HepG2 (cell line): Measurements from ENCODE around the gene ZNF773. TPM values are rescaled to one million over a fixed set of nuclear protein-coding genes. Genes with fewer than 3 reads are reported as not detected.
A peak's percentile ranks its signal among the peaks of the same experiment; 100 is the strongest.

Experiments
- ARHGAP35 ChIP-seq: sonication (generic); formaldehyde crosslinking; IDR thresholded peaks from 2 replicates; pipeline ENCODE4 v1.9.0; 2022; ENCODE audit warnings: mild to moderate bottlenecking, inconsistent platforms, moderate library complexity, missing genetic modification reagents, borderline replicate concordance
- ARNT ChIP-seq: fragments of 450-650 bp; IDR thresholded peaks from 2 replicates; pipeline ENCODE4 v1.6.1; 2017
- HOXA7 ChIP-seq: sonication (generic); formaldehyde crosslinking; IDR thresholded peaks from 2 replicates; pipeline ENCODE4 v1.8.1; 2022; ENCODE audit warnings: mild to moderate bottlenecking, missing genetic modification reagents, moderate library complexity
- MAFK ChIP-seq, 2 experiments: IDR thresholded peaks in 1 of 2; conservative IDR thresholded peaks in 1 of 2; 2 replicates each; pipeline ENCODE4 v1.6.1; 2011; ENCODE audit warnings: improper control_type of control experiment in 2 of 2, low read length in 2 of 2
- POGZ ChIP-seq: sonication (generic); formaldehyde crosslinking; IDR thresholded peaks from 2 replicates; pipeline ENCODE4 v1.4.0; 2020; ENCODE audit warnings: mild to moderate bottlenecking, missing genetic modification reagents
- TGIF2 ChIP-seq: IDR thresholded peaks from 2 replicates; pipeline ENCODE4 v1.6.1; 2016; ENCODE audit warnings: control low read depth, missing compliant biosample characterization
- ZFY ChIP-seq: sonication (generic); formaldehyde crosslinking; IDR thresholded peaks from 2 replicates; pipeline ENCODE4 v1.4.0; 2020; ENCODE audit warnings: missing genetic modification reagents
- ZNF230 ChIP-seq: sonication (generic); formaldehyde crosslinking; IDR thresholded peaks from 2 replicates; pipeline ENCODE4 v1.4.0; 2020; ENCODE audit warnings: mild to moderate bottlenecking, missing genetic modification reagents
- ZNF260 ChIP-seq: sonication (generic); formaldehyde crosslinking; IDR thresholded peaks from 2 replicates; pipeline ENCODE4 v1.4.0; 2020; ENCODE audit warnings: missing genetic modification reagents, low read depth, mild to moderate bottlenecking, borderline replicate concordance
- ZNF329 ChIP-seq: sonication (generic); formaldehyde crosslinking; IDR thresholded peaks from 2 replicates; pipeline ENCODE4 v1.9.0; 2021; ENCODE audit warnings: low read depth, mild to moderate bottlenecking, missing genetic modification reagents
- ZNF432 ChIP-seq: sonication (generic); formaldehyde crosslinking; IDR thresholded peaks from 2 replicates; pipeline ENCODE4 v1.5.0; 2020; ENCODE audit warnings: missing genetic modification reagents, mild to moderate bottlenecking, borderline replicate concordance
- ZNF563 ChIP-seq: sonication (generic); formaldehyde crosslinking; IDR thresholded peaks from 2 replicates; pipeline ENCODE4 v1.8.0; 2022; ENCODE audit warnings: mild to moderate bottlenecking, moderate library complexity, missing genetic modification reagents
- ZNF713 ChIP-seq: sonication (generic); formaldehyde crosslinking; IDR thresholded peaks from 2 replicates; pipeline ENCODE4 v1.4.0; 2020; ENCODE audit warnings: mild to moderate bottlenecking, missing genetic modification reagents
- ZNF749 ChIP-seq: sonication (generic); formaldehyde crosslinking; IDR thresholded peaks from 2 replicates; pipeline ENCODE4 v1.8.0; 2022; ENCODE audit warnings: mild to moderate bottlenecking, missing genetic modification reagents, moderate library complexity, borderline replicate concordance
- ZNF768 ChIP-seq: sonication (generic); formaldehyde crosslinking; IDR thresholded peaks from 2 replicates; pipeline ENCODE4 v1.4.0; 2020; ENCODE audit warnings: missing genetic modification reagents
- polyA plus RNA-seq, 8 experiments: library from polyadenylated mRNA; depleted of rRNA in 3 of 8; stranded (reverse) in 7 of 8; unstranded in 1 of 8; fragments of >200 nt; fragmentation: Illumina TruSeq in 4 of 8; extraction: Trizol in 4 of 8; gene quantifications; 2 replicates each; pipeline versions ENCODE4 v1.2.1 to v1.2.3, GENCODE V29; 2011 to 2016; ENCODE audit warnings: low read depth in 4 of 8, missing spikeins in 1 of 8, mixed read lengths in 1 of 8; ENCODE audit not compliant: insufficient read depth in 1 of 8
- total RNA-seq, 5 experiments: library from RNA; depleted of rRNA; stranded (reverse); fragments of >200 nt; fragmentation: Illumina TruSeq; extraction: Trizol; gene quantifications; 2 replicates each; pipeline ENCODE4 v1.2.3, GENCODE V29; 2016; ENCODE audit warnings: low read depth in 1 of 5
- TF ChIP-seq, protein P1 (sequence below): sonication (generic); formaldehyde crosslinking; IDR thresholded peaks from 2 replicates; pipeline ENCODE4 v1.5.1; 2020; ENCODE audit warnings: missing genetic modification reagents, mild to moderate bottlenecking, borderline replicate concordance
- TF ChIP-seq, protein P2 (sequence below): sonication (generic); formaldehyde crosslinking; IDR thresholded peaks from 2 replicates; pipeline ENCODE4 v1.5.1; 2020; ENCODE audit warnings: mild to moderate bottlenecking, moderate library complexity, missing genetic modification reagents
- TF ChIP-seq, protein P3 (sequence below): sonication (generic); formaldehyde crosslinking; IDR thresholded peaks from 2 replicates; pipeline ENCODE4 v1.5.0; 2020; ENCODE audit warnings: missing genetic modification reagents, mild to moderate bottlenecking, borderline replicate concordance
- TF ChIP-seq, protein P4 (sequence below): sonication (generic); formaldehyde crosslinking; IDR thresholded peaks from 2 replicates; pipeline ENCODE4 v1.9.0; 2022; ENCODE audit warnings: missing genetic modification reagents, mild to moderate bottlenecking, borderline replicate concordance
- TF ChIP-seq, protein P5 (sequence below): sonication (generic); formaldehyde crosslinking; IDR thresholded peaks from 2 replicates; pipeline ENCODE4 v1.4.0; 2020; ENCODE audit warnings: missing genetic modification reagents

Gene ZNF773
- total and polyA plus RNA-seq, 2 of the 13 experiments (the other 11 are each of a cell fraction or from before 2014, with no cell fraction given), result 5.7 to 6.7 TPM

DNA sequence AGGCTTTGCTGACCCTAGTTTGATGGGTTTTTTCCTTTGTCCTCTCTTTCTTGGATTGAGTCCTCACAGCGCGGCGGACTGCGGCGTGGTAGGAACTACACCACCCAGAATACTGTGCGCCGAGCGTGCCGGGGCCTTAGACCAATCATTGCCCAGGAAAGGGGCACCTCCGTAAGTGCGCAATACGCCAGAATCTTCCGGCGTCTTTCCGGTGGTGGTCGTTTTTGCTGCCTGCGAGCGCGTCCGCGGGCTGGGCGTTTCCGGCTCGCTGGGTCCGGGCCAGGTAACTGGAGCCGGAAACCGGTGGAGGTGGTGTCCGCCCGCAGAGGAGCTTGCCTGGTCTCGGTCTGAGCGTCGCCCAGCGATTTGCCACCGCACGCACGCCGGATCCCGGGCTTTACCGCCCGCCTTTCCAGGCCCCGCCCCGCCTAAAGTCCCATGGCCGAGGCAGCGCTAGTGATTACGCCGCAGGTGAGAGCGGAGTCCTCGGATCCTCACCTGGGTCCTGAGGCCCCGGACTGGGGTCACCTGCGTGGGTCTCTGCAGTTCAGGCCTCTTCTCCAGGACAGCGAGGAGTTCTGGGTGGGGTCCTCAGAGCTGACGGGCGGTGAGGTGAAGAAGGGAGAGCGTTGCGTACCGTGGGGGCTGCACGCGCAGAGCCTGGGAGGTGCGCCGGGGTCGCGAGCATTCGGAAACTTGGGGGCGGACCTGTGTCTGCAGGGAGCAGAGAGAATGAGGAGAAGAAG lies 27.6 kb downstream of the ZNF773 start, which contains the start of gene ZNF549 (continued):
- TF ChIP-seq, protein P1, sequence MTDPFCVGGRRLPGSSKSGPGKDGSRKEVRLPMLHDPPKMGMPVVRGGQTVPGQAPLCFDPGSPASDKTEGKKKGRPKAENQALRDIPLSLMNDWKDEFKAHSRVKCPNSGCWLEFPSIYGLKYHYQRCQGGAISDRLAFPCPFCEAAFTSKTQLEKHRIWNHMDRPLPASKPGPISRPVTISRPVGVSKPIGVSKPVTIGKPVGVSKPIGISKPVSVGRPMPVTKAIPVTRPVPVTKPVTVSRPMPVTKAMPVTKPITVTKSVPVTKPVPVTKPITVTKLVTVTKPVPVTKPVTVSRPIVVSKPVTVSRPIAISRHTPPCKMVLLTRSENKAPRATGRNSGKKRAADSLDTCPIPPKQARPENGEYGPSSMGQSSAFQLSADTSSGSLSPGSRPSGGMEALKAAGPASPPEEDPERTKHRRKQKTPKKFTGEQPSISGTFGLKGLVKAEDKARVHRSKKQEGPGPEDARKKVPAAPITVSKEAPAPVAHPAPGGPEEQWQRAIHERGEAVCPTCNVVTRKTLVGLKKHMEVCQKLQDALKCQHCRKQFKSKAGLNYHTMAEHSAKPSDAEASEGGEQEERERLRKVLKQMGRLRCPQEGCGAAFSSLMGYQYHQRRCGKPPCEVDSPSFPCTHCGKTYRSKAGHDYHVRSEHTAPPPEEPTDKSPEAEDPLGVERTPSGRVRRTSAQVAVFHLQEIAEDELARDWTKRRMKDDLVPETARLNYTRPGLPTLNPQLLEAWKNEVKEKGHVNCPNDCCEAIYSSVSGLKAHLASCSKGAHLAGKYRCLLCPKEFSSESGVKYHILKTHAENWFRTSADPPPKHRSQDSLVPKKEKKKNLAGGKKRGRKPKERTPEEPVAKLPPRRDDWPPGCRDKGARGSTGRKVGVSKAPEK, result no peak
- peak; percentile 80; the same call in 1 of the 2 replicates for TF ChIP-seq TGIF2 (CRISPR knock-in tag)
- TF ChIP-seq ZNF329, result no peak
- TF ChIP-seq ARNT, result no peak
- TF ChIP-seq ZNF260 (CRISPR knock-in tag), result no peak
- TF ChIP-seq HOXA7, result no peak
- peak; percentile 42; the same call in 1 of the 2 replicates for TF ChIP-seq ZNF230 (CRISPR knock-in tag)
- TF ChIP-seq ZNF432 (CRISPR knock-in tag), result no peak
- TF ChIP-seq, protein P2, sequence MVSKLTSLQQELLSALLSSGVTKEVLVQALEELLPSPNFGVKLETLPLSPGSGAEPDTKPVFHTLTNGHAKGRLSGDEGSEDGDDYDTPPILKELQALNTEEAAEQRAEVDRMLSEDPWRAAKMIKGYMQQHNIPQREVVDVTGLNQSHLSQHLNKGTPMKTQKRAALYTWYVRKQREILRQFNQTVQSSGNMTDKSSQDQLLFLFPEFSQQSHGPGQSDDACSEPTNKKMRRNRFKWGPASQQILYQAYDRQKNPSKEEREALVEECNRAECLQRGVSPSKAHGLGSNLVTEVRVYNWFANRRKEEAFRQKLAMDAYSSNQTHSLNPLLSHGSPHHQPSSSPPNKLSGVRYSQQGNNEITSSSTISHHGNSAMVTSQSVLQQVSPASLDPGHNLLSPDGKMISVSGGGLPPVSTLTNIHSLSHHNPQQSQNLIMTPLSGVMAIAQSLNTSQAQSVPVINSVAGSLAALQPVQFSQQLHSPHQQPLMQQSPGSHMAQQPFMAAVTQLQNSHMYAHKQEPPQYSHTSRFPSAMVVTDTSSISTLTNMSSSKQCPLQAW (CRISPR knock-in tag), result peak; percentile 85
- TF ChIP-seq, protein P3, sequence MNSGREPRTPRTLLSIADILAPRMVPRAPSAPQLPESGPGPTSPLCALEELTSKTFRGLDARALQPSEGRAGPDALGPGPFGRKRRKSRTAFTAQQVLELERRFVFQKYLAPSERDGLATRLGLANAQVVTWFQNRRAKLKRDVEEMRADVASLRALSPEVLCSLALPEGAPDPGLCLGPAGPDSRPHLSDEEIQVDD (CRISPR knock-in tag), result no peak
- TF ChIP-seq ZNF713 (CRISPR knock-in tag), result no peak
- TF ChIP-seq ZNF768 (CRISPR knock-in tag), result peak; percentile 66; the same call in 1 of the 2 replicates
- TF ChIP-seq POGZ (CRISPR knock-in tag), result peak; percentile 72
- no peak for TF ChIP-seq MAFK (conservative IDR thresholded peaks at IDR 0.05 in 1 of 2, IDR thresholded peaks at IDR 0.05 in 1 of 2; ENCODE audit: low read length in 2 of 2)
- TF ChIP-seq, protein P4, sequence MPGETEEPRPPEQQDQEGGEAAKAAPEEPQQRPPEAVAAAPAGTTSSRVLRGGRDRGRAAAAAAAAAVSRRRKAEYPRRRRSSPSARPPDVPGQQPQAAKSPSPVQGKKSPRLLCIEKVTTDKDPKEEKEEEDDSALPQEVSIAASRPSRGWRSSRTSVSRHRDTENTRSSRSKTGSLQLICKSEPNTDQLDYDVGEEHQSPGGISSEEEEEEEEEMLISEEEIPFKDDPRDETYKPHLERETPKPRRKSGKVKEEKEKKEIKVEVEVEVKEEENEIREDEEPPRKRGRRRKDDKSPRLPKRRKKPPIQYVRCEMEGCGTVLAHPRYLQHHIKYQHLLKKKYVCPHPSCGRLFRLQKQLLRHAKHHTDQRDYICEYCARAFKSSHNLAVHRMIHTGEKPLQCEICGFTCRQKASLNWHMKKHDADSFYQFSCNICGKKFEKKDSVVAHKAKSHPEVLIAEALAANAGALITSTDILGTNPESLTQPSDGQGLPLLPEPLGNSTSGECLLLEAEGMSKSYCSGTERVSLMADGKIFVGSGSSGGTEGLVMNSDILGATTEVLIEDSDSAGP (CRISPR knock-in tag), result peak; percentile 96
- TF ChIP-seq ZFY (CRISPR knock-in tag), result peak; percentile 85
- TF ChIP-seq, protein P5, sequence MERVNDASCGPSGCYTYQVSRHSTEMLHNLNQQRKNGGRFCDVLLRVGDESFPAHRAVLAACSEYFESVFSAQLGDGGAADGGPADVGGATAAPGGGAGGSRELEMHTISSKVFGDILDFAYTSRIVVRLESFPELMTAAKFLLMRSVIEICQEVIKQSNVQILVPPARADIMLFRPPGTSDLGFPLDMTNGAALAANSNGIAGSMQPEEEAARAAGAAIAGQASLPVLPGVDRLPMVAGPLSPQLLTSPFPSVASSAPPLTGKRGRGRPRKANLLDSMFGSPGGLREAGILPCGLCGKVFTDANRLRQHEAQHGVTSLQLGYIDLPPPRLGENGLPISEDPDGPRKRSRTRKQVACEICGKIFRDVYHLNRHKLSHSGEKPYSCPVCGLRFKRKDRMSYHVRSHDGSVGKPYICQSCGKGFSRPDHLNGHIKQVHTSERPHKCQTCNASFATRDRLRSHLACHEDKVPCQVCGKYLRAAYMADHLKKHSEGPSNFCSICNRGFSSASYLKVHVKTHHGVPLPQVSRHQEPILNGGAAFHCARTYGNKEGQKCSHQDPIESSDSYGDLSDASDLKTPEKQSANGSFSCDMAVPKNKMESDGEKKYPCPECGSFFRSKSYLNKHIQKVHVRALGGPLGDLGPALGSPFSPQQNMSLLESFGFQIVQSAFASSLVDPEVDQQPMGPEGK, result no peak; the same call in 1 of the 2 replicates
- peak; percentile 72; the same call in 1 of the 2 replicates for TF ChIP-seq ZNF563 (CRISPR knock-in tag)
- peak; percentile 43; the same call in 1 of the 2 replicates for TF ChIP-seq ZNF749 (CRISPR knock-in tag)
- TF ChIP-seq ARHGAP35 (CRISPR knock-in tag), result 0 out of 2 replicates have a peak, but pooled peaks have one; percentile 71
